Trophoblast cell (in vitro differentiated cells and primary cell): Measurements from ENCODE around the gene CTNNA1.
"Not testable (repeated sequence)": the region's sequence is repeated elsewhere in the genome, so short reads cannot be mapped to it uniquely, and the experiment has no call there.

Experiments
- DNase-seq, 2 donors: peaks; one replicate each; pipeline ENCODE4 v3.0.0-alpha.2; 2016
- H2AFZ ChIP-seq: 2 replicates; pipeline ENCODE4 v1.6.1; 2013; ENCODE audit warnings: low read length, moderate library complexity, mild to moderate bottlenecking; ENCODE audit not compliant: insufficient read depth, poor library complexity
- H2AK5ac ChIP-seq: 2 replicates; pipeline ENCODE4 v1.6.1; 2013; ENCODE audit warnings: mild to moderate bottlenecking, low read length
- H2BK120ac ChIP-seq: 2 replicates; pipeline ENCODE4 v1.6.1; 2013; ENCODE audit warnings: low read length, mild to moderate bottlenecking, moderate library complexity; ENCODE audit not compliant: insufficient read depth, poor library complexity
- H2BK12ac ChIP-seq: 2 replicates; pipeline ENCODE4 v1.6.1; 2013; ENCODE audit warnings: mild to moderate bottlenecking, low read length, moderate library complexity
- H2BK5ac ChIP-seq: 2 replicates; pipeline ENCODE4 v1.6.1; 2013; ENCODE audit warnings: low read length, low read depth, moderate library complexity, mild to moderate bottlenecking; ENCODE audit not compliant: poor library complexity
- H3K14ac ChIP-seq: 2 replicates; pipeline ENCODE4 v1.6.1; 2013; ENCODE audit warnings: mild to moderate bottlenecking, low read length
- H3K18ac ChIP-seq: 2 replicates; pipeline ENCODE4 v1.6.1; 2013; ENCODE audit warnings: mild to moderate bottlenecking, low read length
- H3K23ac ChIP-seq: 2 replicates; pipeline ENCODE4 v1.6.1; 2013; ENCODE audit warnings: low read length
- H3K27ac ChIP-seq: 2 replicates; pipeline ENCODE4 v1.5.1; 2013; ENCODE audit warnings: low read depth, mild to moderate bottlenecking, inconsistent platforms, low read length, moderate library complexity
- H3K27me3 ChIP-seq: 2 replicates; pipeline ENCODE4 v1.6.1; 2013; ENCODE audit warnings: inconsistent platforms, mild to moderate bottlenecking, low read length, moderate library complexity; ENCODE audit not compliant: insufficient read depth
- H3K36me3 ChIP-seq, 2 experiments: 1 replicate in 1 of 2; 2 replicates in 1 of 2; pipeline ENCODE4 v1.6.1; 2013; ENCODE audit warnings: low read length in 2 of 2, mild to moderate bottlenecking in 2 of 2, moderate library complexity in 1 of 2; ENCODE audit not compliant: insufficient read depth in 2 of 2, control insufficient read depth in 1 of 2
- H3K4ac ChIP-seq: 2 replicates; pipeline ENCODE4 v1.6.1; 2013; ENCODE audit warnings: low read depth, mild to moderate bottlenecking, low read length, moderate library complexity
- H3K4me1 ChIP-seq, 2 experiments: 1 replicate in 1 of 2; 2 replicates in 1 of 2; pipeline ENCODE4 v1.6.1; 2013; ENCODE audit warnings: low read length in 2 of 2, mild to moderate bottlenecking in 2 of 2, moderate library complexity in 1 of 2; ENCODE audit not compliant: insufficient read depth in 2 of 2, control insufficient read depth in 1 of 2
- H3K4me2 ChIP-seq: 2 replicates; pipeline ENCODE4 v1.6.1; 2013; ENCODE audit warnings: inconsistent platforms, mild to moderate bottlenecking, low read length, moderate library complexity
- H3K4me3 ChIP-seq: 2 replicates; pipeline ENCODE4 v1.5.1; 2013; ENCODE audit warnings: mild to moderate bottlenecking, low read depth, low read length, inconsistent platforms
- H3K79me1 ChIP-seq: one replicate; pipeline ENCODE4 v1.6.1; 2013; ENCODE audit warnings: low read length
- H3K79me2 ChIP-seq: 2 replicates; pipeline ENCODE4 v1.6.1; 2013; ENCODE audit warnings: low read length, mild to moderate bottlenecking; ENCODE audit not compliant: control insufficient read depth, insufficient read depth, poor library complexity
- H3K9ac ChIP-seq: 2 replicates; pipeline ENCODE4 v1.6.1; 2013; ENCODE audit warnings: mild to moderate bottlenecking, low read length
- H3K9me3 ChIP-seq: 2 replicates; pipeline ENCODE4 v1.6.1; 2013; ENCODE audit warnings: low read depth, mild to moderate bottlenecking, control low read depth, inconsistent platforms, low read length; ENCODE audit not compliant: insufficient read depth
- H4K12ac ChIP-seq: 2 replicates; pipeline ENCODE4 v1.6.1; 2013; ENCODE audit warnings: low read depth, mild to moderate bottlenecking, low read length, moderate library complexity
- H4K8ac ChIP-seq: 2 replicates; pipeline ENCODE4 v1.6.1; 2013; ENCODE audit warnings: low read depth, mild to moderate bottlenecking, low read length, moderate library complexity
- H4K91ac ChIP-seq: one replicate; pipeline ENCODE4 v1.6.1; 2013; ENCODE audit warnings: low read depth, mild to moderate bottlenecking, low read length, moderate library complexity
- WGBS: extraction: QIAGEN DNeasy Blood & Tissue Kit; methylation state at CpG from one replicate; pipeline ENCODE4 v1.1.7; 2013; ENCODE audit warnings: missing lambda C conversion rate; ENCODE audit not compliant: insufficient read length, insufficient coverage; ENCODE audit errors: extremely low coverage; 5-methylcytosine and 5-hydroxymethylcytosine counted together

The CTNNA1 gene

DNA sequence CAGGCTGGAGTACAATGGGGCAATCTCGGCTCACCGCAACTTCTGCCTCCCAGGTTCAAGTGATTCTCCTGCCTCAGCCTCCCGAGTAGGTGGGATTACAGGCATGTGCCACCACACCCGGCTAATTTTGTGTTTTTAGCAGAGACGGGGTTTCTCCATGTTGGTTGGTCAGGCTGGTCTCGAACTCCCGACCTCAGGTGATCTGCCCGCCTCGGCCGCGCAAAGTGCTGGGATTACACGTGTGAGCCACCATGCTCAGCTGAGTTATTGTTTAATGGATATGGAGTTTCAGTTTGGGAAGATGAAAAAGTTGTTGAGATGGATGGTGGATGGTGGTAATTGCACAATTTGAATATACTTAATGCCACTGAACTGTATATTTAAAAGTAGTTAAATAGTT is 22.7 kb upstream of the CTNNA1 start:
- not testable (repeated sequence) for H3K27me3 ChIP-seq, H3K4me2 ChIP-seq, H3K79me2 ChIP-seq, H4K12ac ChIP-seq, H3K18ac ChIP-seq, H3K4me1 ChIP-seq, H3K23ac ChIP-seq, H3K27ac ChIP-seq, H3K36me3 ChIP-seq, H2BK12ac ChIP-seq, H3K14ac ChIP-seq, DNase-seq, H2BK120ac ChIP-seq, H2AFZ ChIP-seq, H2BK5ac ChIP-seq, H3K4ac ChIP-seq, H4K91ac ChIP-seq, H3K9me3 ChIP-seq, H2AK5ac ChIP-seq, H3K79me1 ChIP-seq, H4K8ac ChIP-seq, H3K4me3 ChIP-seq, H3K9ac ChIP-seq
- no CpG with 5 or more reads among the region's 12 CpGs for WGBS

DNA sequence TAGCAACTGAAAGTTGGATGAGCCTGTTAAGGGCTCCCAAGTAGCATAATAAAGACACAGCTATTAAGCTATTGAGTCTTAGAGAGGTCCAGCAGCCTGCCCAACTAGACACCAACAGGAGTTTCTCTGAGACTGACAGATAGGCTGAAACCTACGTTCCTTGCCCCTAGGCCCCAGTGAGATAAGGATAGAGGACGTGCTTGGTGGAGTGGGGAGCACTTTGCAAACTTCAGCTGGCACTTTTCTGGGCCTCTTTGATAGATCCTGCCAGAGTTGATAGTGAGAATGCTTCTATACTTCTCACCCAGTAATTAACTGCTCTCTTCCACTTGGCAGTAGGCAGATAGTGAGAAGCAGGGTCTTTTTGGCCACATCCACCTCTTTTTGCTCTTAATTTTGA is 20.8 kb upstream of the CTNNA1 start:
- Histone ChIP-seq H3K9ac (no peak overlapping the region), H3K9me3 (peaks cover 2% of the 10 kb centered on the region), H2BK5ac (no peak overlapping the region), H2BK120ac (no peak overlapping the region), H3K79me2 (no peaks in the 10 kb centered on the region), H2AFZ (no peak overlapping the region), H3K14ac (no peak overlapping the region), H3K4me2 (no peak overlapping the region), H4K8ac (no peak overlapping the region), H3K36me3 (no peaks in the 10 kb centered on the region), H3K23ac (no peak overlapping the region), H3K4me3 (no peak overlapping the region), H4K91ac (no peak overlapping the region), H2BK12ac (no peak overlapping the region), H2AK5ac (no peak overlapping the region), H3K27ac (no peak overlapping the region), H3K4me1 (no peaks in the 10 kb centered on the region), H4K12ac (no peak overlapping the region), H3K79me1 (no peaks in the 10 kb centered on the region), H3K4ac (no peak overlapping the region), H3K18ac (no peak overlapping the region), H3K27me3 (no peaks in the 10 kb centered on the region)
- no CpG with 5 or more reads among the region's 2 CpGs for WGBS
- no peak for DNase-seq

DNA sequence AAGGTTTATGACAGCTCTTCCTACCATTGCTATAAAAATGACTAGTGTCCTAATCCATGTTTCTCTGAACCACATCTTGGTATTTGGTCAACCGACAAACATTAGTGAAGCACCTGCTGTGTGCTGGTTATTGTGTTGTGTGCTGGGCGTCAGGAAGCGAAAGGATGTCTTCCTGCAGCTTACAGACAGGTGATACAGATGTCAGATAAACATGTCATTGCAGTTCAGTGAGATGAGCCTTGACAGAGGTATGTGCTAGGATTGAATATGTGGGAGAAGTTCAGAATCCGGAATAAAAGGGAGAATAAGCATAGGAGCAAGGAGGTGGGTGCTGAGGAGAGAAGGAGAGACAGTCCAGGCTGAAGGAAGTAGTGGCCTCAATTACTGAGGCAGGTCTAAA is 20.3 kb upstream of the CTNNA1 start:
- DNase-seq, result no peak
- Histone ChIP-seq H3K36me3 (no peaks in the 10 kb centered on the region), H3K4ac (no peak overlapping the region), H4K8ac (no peak overlapping the region), H3K9me3 (peaks cover 2% of the 10 kb centered on the region), H2AFZ (no peak overlapping the region), H4K12ac (no peak overlapping the region), H2AK5ac (no peak overlapping the region), H3K18ac (no peak overlapping the region), H3K9ac (no peak overlapping the region), H2BK12ac (no peak overlapping the region), H3K79me1 (no peaks in the 10 kb centered on the region), H3K14ac (no peak overlapping the region), H3K27me3 (no peaks in the 10 kb centered on the region), H3K4me3 (no peak overlapping the region), H3K4me1 (no peaks in the 10 kb centered on the region), H3K79me2 (no peaks in the 10 kb centered on the region), H3K27ac (no peak overlapping the region), H2BK120ac (no peak overlapping the region), H3K4me2 (no peak overlapping the region), H2BK5ac (no peak overlapping the region), H3K23ac (no peak overlapping the region), H4K91ac (no peak overlapping the region)
- WGBS, result no CpG with 5 or more reads among the region's 4 CpGs

DNA sequence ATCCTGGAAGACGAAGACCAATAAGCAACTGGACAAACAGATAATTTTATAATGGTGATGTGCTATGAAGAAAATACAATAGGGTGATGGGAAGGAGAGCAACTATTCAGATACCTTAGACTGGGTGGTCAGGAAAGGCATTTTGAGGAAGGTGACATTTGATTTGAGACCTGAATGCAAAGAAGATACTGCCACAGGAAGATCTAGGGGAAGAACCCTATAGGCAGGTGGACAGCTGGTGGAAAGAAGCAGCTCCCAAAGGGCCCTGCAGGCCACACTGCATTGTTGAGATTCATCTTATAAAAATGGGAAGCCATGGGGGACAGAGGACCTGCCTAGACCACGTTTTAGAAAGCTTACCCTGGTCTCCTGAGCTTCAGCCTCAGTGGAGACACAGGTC is 19.7 kb upstream of the CTNNA1 start:
- H3K4me2 ChIP-seq, result no peak overlapping the region
- H3K79me2 ChIP-seq, result no peaks in the 10 kb centered on the region
- H2BK5ac ChIP-seq, result no peak overlapping the region
- H2BK120ac ChIP-seq, result no peak overlapping the region
- no peak overlapping the region for H3K27ac ChIP-seq
- H2AFZ ChIP-seq, result no peak overlapping the region
- H3K4me1 ChIP-seq, result no peaks in the 10 kb centered on the region
- H3K18ac ChIP-seq, result no peak overlapping the region
- no peak overlapping the region for H4K12ac ChIP-seq
- H4K91ac ChIP-seq, result no peak overlapping the region
- H3K9me3 ChIP-seq, result peaks cover 2% of the 10 kb centered on the region
- H4K8ac ChIP-seq, result no peak overlapping the region
- H3K4ac ChIP-seq, result no peak overlapping the region
- no peak overlapping the region for H3K4me3 ChIP-seq
- no CpG with 5 or more reads among the region's 2 CpGs for WGBS
- no peaks in the 10 kb centered on the region for H3K79me1 ChIP-seq
- H2BK12ac ChIP-seq, result no peak overlapping the region
- no peak overlapping the region for H3K14ac ChIP-seq
- H2AK5ac ChIP-seq, result no peak overlapping the region
- no peak overlapping the region for H3K23ac ChIP-seq
- no peak overlapping the region for H3K9ac ChIP-seq
- DNase-seq, result no peak
- no peaks in the 10 kb centered on the region for H3K36me3 ChIP-seq
- no peaks in the 10 kb centered on the region for H3K27me3 ChIP-seq
